ENCODE measurements around the gene METTL26.

Gene METTL26

DNA sequence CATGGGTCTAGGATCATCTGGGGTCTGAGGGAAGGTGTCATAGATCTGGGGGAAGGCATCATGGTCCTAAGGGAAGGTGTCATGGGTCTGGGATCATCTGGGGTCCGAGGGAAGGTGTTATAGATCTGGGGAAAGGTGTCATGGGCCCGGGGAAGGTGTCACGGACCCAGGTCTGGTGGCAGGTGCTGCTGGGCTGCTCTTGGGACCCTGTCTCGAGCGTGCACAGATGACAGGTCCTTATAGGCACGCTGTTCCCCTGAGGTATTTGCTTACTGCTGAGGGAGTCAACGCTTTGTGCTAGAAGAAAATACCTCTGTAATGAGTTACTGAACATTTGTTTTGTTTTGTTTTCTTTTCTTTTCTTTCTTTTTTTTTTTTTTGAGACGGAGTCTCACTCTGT, 44.9 kb downstream of the METTL26 start:
- TF ChIP-seq CTCF (IDR thresholded peaks at IDR 0.05) = no peak
- H3K27ac ChIP-seq = peak overlapping the region in 1 of 2 donors; percentile 83
- intact Hi-C loops (cut with DNase I; ENCODE audit: low total_unique reads) = no loop called here

DNA sequence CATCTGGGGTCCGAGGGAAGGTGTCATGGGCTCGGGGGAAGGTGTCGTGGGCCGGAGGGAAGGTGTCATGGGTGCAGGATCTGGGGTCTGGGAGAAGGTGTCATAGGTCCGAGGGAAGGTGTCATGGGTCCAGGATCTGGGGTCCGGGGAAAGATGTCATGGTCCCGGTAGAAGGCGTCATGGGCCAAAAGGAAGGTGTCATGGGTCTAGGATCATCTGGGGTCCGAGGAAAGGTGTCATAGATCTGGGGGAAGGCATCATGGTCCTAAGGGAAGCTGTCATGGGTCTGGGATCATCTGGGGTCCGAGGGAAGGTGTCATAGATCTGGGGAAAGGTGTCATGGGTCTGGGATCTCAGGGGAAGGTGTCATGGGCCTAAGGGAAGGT, 45.3 kb downstream of the METTL26 start:
- peak overlapping the region; percentile 73 to 82 for H3K4me3 ChIP-seq
- TF ChIP-seq CTCF (IDR thresholded peaks at IDR 0.05) = no peak
- H3K27me3 ChIP-seq = no peaks in the 10 kb centered on the region
- DNase-seq = no peak
- no peaks in the 10 kb centered on the region for H3K9me3 ChIP-seq
- H3K27ac ChIP-seq = peak overlapping the region; percentile 83 to 84
- H3K4me1 ChIP-seq = peaks cover 0 to 67% (median 41%) of the 10 kb centered on the region in 4 donors
- peaks cover 0 to 16% (median 0%) of the 10 kb centered on the region in 3 donors for H3K36me3 ChIP-seq
- intact Hi-C loops (cut with DNase I; ENCODE audit: low total_unique reads) = no loop called here

More for the DNA sequence above, 44.9 kb downstream of the METTL26 start:
- Histone ChIP-seq H3K27me3 (no peaks in the 10 kb centered on the region), H3K9me3 (no peaks in the 10 kb centered on the region), H3K36me3 (peaks cover 0 to 18% (median 1%) of the 10 kb centered on the region in 3 donors), H3K4me1 (peaks cover 0 to 69% (median 41%) of the 10 kb centered on the region in 4 donors), H3K4me3 (peak overlapping the region; percentile 73 to 82)
- DNase-seq = no peak

DNA sequence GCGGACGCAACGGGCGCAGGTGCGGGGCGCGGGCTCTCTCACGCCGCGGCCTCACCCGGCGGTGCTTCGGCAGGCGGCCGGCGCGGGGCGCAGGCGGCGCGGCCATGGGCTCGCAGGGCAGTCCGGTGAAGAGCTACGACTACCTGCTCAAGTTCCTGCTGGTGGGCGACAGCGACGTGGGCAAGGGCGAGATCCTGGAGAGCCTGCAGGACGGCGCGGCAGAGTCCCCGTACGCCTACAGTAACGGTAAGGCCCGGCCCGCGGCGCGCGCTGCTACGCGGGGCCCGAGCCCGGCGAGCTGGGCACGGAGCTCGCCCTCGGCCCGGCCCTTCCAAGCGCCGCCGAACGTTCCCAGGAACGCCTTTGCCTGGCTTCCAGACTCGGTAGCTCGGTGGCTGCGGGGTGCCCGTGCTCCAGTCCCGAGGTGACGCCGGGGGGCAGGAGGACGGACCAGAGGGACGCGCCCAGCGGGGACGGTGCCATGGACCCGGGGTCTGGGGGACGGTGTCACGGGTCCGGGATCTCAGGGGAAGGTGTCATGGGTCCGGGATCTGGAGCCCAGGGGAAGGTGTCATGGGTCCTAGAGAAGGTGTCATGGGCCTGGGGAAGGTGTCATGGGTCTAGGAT, 45.8 kb downstream of the METTL26 start:
- H3K27ac ChIP-seq = peak overlapping the region; percentile 83 to 84
- H3K4me1 ChIP-seq = peaks cover 0 to 67% (median 41%) of the 10 kb centered on the region in 4 donors
- H3K27me3 ChIP-seq = peaks cover 0 to 3% of the 10 kb centered on the region in 2 donors
- TF ChIP-seq CTCF (IDR thresholded peaks at IDR 0.05) = peak in 1 of 2 experiments; percentile 26
- H3K9me3 ChIP-seq = no peaks in the 10 kb centered on the region
- DNase-seq = no peak
- peak overlapping the region; percentile 73 to 82 for H3K4me3 ChIP-seq
- H3K36me3 ChIP-seq = peaks cover 0 to 16% (median 0%) of the 10 kb centered on the region in 3 donors
- intact Hi-C loops (cut with DNase I; ENCODE audit: low total_unique reads) = no loop called here

DNA sequence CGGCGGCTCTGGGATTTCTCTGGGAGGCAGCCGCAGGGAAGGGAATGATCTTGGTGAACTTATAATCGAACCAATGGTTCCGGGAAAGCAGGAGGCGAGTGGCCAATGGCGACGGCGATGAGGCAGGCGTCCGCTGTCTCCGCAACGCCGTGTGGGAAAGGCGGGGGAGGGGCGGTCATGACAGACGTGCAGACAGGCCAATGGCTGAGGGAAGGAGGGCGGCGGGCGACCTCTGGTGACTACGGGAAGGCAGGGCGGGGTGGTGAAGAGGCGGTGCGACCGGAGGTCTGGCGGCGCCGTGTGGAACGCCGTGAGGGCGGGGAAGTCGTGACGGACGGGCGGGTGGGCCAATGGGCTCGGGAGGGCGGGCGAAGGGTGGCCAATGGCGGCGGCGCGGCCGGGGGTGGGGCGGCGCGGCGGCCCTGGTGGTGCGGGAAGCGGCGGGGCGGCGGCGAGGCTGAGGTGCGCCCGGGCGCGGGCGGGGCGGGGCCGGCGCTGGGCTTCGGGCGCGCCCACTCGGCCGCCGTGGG, 46.4 kb downstream of the METTL26 start, which contains the start of gene RAB40C:
Gene RAB40C, plus strand, starts transcription at position 409 of the 530 bp plus-strand sequence. CDS start 226 bp downstream, outside the sequence.
- no peaks in the 10 kb centered on the region for H3K9me3 ChIP-seq
- peaks cover 0 to 66% (median 41%) of the 10 kb centered on the region in 4 donors for H3K4me1 ChIP-seq
- H3K4me3 ChIP-seq = peak within 1 kb of the TSS; percentile 73 to 82
- H3K27me3 ChIP-seq = peaks cover 0 to 5% of the 10 kb centered on the region in 2 donors
- DNase-seq = peak; percentile 98 to 99
- peak within 1 kb of the TSS; percentile 87 to 96 for H3K27ac ChIP-seq
- intact Hi-C loops (cut with DNase I; ENCODE audit: low total_unique reads) = loop anchor here (10.0 kb wide), 1 partner anchor 45 kb away; the partner anchor contains the start of genes METTL26 and WFIKKN1
- TF ChIP-seq CTCF (IDR thresholded peaks at IDR 0.05) = no peak
- H3K36me3 ChIP-seq = peaks cover 0 to 16% (median 0%) of the 10 kb centered on the region in 3 donors

- intact Hi-C loops (cut with DNase I; ENCODE audit: low total_unique reads) = loop anchor here (10.0 kb wide), 1 partner anchor 46 kb away; the partner anchor contains the start of genes METTL26 and WFIKKN1
- Histone ChIP-seq H3K36me3 (peaks cover 0 to 14% (median 0%) of the 10 kb centered on the region in 3 donors), H3K9me3 (no peaks in the 10 kb centered on the region), H3K4me3 (peak overlapping the region; percentile 73 to 82), H3K27me3 (peaks cover 0 to 5% of the 10 kb centered on the region in 2 donors), H3K27ac (peak overlapping the region; percentile 87 to 96), H3K4me1 (peaks cover 0 to 64% (median 41%) of the 10 kb centered on the region in 4 donors)
- peak; percentile 97 to 98 for DNase-seq
- no peak for TF ChIP-seq CTCF (IDR thresholded peaks at IDR 0.05)
Measured at GRCh38 chr16:588889-589657, 47.0 kb downstream of the METTL26 start.
